Anterior cingulate cortex (tissue), 58 donors: Measurements from ENCODE around the gene TSFM.
A peak's percentile ranks its signal among the peaks of the same experiment; 100 is the strongest.

Experiments used
- DNase-seq, 58 donors: peaks; one replicate each; lab custom pipeline; 2025; lab: John Stamatoyannopoulos, UW

Gene TSFM

DNA sequence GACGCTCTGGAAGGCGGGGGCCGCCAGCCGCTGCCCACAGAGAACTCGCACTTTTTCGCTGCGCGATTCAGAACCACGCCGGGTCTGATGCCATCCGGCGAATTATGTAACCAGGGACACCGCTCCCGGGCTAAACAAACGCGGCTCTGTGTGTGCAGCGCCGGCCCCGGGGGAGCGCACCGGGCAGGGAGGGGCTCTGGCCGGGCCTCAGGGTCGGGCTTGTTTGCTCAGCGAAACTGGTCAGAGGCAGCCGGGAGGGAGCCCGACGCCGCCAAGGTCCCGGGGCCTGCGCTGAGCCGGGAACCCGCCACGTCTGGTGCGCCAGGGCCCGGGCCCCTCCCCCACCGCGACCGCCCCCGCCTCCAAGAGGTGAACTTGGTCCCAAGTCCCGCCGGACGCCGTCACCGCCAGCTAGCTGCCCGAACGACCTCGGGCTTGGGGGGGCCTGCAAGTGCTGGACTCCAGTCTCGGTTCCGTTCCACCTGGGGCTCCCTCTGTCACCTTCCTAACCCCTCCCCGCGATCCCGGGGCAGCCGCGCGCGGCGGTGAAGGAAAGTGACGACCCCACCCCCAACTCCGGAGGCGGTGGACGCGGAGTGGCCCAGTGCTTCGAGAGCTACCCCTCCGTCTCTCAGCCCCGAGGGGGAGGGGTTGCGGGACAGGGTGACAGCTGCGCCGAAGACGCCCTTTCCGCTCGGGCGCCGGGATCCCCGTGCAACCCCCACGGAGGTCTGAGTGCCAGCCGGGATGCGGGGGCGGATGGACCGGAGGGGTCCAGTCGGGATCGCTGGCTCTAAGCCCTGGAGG is 63.1 kb downstream of the TSFM start:
- DNase-seq, result peak; percentile 25 to 93 (median 82)

- DNase-seq, result peak in 1 of 58 donors; percentile 40
These were observed 63.6 kb downstream of the TSFM start for GRCh38 chr12:57846285-57846576.

DNA sequence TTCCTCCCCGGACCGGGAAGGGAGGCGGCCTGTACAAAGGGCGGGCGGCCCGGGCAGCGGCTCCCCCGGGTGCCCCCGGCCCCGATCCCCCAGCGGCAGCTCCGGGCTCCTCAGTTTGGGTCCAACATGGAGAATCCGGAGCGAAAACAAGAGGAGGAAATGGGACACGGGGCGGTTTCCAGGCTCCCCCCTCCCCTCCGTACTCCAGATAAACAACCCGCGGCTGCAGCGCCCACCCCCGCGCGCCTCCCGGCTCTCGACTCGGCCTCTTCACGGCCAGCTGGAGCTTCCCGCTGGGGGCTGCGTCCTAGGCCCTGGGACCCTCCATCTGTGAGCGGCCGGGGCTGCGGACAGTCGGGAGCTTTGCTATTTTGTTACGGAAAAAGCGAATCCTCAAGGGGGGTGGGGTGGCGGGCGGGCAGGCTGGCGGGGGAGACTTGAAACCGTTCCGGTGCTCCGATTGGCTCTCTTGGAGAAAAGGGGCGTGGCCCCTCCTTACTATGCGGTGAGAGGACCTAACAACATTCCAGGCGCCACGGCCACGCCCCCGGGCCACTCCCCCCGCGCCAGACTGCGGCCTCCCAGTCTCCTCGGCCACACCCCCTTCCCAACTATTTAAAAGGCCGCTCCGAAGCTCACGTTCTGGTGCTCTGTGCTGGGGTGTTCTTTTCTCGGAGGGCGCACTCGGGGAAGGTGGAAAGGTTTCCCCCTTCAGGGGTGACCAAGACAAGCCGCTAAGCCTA is 64.2 kb downstream of the TSFM start, which contains the start of gene CTDSP2:
Gene CTDSP2, minus strand, starts transcription at position 153 of the 743 bp plus-strand sequence. CDS start 294 bp downstream, outside the sequence.
- DNase-seq, result peak; percentile 86 to 99 (median 98)
